ENCODE data around the gene UBE2E3.
"Not testable (repeated sequence)": the region's sequence is repeated elsewhere in the genome, so short reads cannot be mapped to it uniquely, and the experiment has no call there.

The UBE2E3 gene

DNA sequence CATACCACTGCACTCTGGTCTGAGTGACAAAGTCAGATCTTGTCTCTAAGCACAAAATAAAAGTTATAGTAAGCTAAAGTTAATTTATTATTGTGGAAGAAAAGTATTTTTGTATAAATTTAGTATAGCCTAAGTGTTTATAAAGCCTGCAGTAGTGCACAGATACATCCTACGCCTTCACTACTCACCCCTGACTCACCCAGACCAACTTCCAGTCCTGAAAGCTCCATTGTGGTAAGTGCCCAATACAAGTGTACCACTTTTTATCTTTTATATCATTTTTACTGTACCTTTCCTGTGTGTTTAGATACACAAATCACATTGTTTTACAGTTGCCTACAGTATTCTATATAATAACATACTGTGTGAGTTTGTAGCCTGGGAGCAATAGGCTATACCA is 57.5 kb downstream of the UBE2E3 start:
- DNase-seq: no peak

DNA sequence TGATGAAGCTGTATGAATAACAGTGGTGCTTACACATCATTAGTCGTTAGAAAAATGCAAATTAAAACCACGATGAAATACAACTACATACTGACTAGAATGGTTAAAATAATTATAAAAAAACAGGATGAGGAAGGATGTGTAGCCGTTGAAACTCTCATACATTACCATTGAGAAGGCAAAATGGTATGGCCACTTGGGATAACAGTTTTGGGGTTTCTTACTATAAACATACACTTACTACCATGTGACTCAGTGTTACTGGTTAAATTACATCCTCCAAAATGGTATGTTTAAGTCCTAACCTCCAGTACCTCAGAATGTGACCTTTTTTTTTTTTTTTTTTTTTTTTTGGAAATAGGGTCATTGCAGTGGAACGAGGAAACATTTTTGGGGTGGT is 58.4 kb downstream of the UBE2E3 start:
- no peak for DNase-seq

DNA sequence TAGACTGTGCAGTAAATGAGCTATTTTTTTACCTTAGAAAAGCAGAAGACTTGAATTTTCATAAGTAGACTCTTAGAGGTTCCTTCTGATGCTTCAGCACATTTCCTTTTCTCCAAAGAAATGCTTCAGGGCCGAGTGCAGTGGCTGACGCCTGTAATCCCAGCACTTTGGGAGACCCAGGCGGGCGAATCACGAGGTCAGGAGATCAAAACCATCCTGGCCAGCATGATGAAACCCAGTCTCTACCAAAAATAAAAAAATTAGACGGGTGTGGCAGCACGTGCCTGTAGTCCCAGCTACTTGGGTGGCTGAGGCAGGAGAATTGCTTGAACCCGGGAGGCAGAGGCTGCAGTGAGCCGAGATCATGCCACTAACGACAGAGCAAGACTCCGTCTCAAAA is 60.4 kb downstream of the UBE2E3 start:
- not testable (repeated sequence) for DNase-seq

DNA sequence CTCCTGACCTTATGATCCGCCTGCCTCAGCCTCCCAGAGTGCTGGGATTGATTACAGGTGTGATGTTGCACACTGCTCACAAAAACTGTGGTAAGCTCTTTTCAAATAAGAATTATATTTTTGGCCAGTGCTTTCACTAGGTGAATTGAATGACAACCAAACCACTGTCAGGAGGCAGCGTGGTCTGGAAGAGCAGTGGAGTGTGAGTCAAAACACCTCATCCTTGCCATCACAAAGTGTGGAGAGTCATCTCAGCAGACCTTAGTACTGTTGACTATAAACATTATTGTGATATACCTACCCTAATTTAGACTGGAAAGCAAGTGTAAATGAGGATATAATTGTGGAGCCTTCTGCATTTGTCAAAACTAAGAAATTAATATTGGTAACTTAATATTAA is 61.3 kb downstream of the UBE2E3 start:
- no peak for DNase-seq

DNA sequence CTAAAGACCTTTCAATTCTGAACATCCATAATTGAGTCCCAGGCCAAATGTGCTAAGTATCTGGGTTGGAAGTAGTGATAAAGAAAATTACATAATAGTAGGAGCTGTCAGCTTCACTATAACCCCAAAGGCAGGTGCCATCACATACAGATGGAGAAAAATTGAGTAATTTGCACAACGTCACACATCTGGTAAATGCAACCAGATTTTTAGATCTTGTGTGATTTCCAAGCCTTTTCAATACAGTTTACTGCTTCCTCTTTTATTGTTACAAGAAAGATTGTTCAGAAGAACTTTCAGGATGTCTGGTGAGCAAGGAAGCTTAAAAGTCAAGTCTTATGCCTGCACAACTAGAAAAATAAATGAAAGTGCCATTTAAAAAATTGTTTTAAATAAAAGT is 62.3 kb downstream of the UBE2E3 start:
- DNase-seq: no peak

DNA sequence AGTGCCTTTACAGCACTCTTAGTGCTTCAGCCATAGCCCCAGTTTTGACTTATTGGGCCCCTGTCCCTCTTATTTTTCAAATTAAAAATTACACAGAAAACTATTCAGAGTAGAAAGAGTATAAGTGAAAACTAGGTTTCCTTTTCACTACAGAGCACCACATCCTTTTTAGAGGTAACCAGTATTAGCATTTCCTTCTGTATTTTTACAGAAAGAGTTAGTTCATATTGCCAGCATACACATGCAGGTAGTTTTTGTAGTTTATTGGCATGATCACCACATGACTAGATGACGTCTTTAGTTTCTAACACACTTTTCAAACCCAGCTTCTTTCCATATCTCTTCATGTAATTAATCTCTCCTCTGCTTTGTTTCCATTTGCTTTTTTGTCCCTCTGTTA is 66.4 kb downstream of the UBE2E3 start:
- no peak for DNase-seq

DNA sequence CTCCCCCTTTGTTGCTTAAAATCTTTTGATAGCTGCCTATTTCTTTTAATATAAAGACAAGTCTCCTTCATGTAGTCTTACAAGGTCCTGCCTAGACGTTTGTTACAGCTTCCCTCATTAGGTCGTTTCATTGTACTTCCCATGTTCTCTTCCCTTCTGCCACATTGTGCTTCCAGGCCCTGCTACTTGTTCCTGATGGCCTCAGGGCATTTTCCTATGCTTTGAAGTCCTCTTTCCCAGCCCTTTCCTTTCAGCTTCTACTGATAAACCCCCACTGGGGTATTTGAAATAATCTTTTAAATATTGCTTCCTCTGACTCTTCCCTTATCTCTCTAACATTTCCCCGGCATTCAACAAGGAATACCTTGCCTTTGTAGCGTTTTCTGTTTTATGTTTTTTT is 67.4 kb downstream of the UBE2E3 start:
- no peak for DNase-seq

DNA sequence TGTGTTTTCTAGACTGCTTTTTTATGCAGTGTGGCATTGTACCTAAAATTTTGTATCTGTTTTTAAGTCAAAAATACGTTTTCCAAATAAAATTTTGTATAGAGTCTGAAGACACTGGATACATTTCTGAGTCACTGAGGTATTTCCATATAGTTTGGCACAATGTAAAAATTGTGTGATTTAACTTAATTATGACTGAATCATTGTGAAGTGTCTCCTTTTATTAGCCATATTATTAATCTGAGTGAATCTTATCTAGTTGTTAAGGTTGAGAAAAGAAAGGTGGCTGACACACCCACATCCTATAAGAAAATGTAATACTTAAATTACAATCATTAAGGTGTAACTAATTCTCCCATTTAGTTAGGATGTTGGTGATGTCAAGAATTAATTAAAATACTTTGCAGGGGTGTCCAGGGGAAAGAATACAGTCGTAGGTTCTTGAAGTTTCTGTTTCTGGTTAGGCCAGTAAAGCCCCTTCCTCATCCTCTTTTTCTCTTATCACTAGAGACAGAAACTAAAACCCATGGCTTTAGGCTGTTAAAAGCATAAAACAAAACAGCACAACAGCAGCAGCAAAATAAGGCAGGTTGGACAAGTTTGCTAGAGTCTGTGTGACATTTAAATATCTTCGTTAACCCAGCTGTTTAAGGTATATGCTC is 71.6 kb downstream of the UBE2E3 start:
- DNase-seq: no peak

DNA sequence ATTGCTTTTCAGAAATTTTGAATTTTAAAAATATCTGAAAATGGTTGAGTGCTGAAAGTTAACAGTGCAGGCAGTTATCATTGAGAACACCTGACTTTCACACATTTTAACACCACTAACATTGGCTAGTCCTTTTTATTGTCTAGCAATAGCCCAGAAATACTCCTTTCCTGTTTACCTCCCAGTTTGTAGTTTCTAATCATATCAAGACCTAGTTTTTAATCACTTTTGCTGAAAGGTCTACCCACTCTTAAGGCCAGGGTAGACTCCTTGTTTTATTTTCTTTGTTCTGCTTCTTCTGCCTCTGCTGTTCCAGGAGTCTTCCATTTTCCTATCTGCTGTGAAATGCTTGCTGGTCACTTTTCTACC is 72.1 kb downstream of the UBE2E3 start:
- DNase-seq: no peak

DNA sequence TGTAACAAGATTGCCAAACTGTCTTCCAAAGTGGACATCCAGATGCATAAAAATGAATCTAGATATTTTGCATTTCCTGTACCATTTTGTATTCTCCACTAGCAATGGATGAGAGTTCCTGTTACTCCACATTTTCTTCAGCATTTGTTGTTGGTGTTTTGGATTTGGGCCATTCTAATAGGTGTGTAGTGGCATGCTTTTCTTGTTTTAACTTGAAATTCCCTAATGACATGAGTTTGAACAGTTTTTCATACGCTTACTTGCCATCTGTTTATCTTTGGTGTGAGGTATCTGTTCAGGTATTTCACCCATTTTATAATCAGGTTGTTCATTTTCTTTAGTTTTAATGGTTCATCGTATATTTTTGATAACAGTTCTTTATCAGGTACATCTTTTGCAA is 73.9 kb downstream of the UBE2E3 start:
- DNase-seq: no peak

DNA sequence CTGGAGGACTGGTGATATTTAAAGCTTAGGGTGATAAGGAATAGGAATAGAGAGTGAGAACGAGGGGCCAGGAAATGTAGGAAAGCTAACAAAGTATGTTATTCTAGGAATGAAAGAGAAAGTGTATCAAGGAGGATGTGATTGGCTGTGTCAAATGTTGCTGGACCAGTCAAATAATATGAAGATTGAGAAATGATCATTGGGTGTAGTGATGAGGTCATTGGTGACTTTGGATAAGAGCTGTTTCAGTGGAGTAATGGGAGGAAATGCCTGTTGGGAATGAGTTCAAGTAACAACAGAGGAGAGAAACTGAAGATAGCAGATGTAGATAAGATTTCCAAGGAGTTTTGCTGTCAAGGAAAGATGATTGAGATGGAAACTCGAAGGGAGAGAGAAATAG is 74.4 kb downstream of the UBE2E3 start:
- no peak for DNase-seq

DNA sequence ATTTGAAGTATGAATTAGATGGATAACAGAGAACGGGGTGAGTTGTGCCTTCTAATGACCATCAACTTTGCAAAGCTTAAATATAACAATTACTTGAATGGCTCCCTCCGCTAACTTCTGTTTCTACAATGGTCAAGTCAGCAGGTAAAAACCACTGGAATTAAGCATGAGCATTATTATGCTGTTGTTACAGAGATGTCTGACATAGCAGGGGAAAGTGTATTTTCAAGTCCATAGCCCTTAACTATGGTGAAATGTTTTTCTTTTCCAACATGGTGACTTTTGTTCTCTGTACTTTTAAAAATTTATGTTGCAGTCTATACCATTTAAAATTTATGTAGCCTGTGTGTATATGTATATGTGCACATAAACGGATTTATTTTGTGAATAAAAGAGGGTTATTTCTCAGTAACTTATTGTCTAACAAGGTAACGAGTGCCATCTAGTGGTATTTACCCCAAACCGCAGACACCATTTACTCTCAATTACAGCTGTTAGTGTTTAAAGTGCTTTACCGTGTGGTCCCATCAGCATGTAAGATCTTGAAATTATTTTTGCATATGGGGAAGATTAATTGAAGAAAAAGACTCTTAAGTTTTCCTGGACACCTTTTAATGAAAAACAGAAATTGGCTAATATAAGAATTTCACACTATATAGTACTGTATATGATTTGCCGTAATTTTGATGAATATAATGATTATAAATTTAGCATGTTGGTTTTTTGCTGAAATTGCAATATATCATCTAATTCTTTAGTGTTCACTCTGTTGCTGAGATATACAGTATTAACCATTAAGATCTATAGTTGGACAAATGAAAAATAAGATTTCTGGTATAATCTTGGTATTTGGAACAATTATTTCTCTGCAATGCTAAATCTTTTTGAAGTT is 78.2 kb downstream of the UBE2E3 start:
- DNase-seq: peak in 1 of 4 experiments; percentile 0

DNA sequence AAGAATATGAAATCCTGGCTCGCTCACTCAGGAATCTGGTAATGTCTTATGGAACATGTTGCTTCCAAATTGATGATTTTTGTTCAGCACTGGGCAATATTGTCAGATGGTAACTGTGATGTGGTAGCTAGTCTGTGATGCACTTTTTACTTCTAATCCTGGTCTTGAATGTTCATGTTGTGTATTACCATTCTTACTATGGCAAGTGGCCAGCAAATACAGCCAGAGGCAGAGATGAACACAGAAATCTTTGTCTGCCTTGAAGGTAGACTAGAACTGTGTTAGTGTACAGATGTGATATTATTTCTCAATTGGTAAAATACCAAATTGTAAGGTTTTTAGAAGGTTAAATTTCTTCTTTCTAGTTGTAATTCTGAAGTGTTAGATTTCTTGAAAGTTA is 83.3 kb downstream of the UBE2E3 start:
- DNase-seq: no peak

DNA sequence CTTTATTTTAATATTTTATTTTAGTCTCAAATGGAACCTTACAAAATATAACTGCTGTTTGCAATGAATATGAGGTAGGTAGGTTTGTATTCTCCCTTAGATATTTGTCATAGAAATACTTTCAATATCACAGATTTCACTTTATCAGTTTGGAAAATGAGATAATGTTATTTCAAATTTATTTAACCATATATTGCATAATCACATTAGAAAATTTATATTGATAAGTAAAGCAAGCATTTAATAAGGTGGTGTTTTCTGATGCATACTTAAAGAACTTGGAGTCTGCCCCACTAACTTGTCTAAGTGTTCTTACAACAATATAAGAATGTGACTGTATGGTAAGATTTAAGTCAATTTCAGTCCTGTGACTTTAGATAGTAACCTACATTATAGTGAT is 85.1 kb downstream of the UBE2E3 start:
- DNase-seq: no peak

DNA sequence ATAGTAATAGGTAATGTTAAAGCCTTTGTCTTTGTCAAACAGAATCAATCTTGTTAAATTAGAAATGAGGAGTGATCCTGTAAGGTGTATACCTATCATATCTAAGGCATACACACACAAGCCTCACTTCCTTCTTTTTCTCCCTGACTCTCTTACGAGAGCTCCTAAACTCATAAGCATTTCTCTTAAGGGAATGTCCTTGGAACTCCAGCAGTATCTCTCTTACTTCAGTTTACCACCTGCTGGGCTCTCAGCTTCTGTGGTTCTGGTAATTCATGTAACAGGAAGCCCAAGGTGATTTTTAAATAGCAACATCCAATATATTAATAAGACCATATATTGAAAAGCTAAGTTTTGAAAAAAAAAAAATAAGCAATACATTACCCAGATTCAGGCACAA is 85.9 kb downstream of the UBE2E3 start:
- no peak for DNase-seq

DNA sequence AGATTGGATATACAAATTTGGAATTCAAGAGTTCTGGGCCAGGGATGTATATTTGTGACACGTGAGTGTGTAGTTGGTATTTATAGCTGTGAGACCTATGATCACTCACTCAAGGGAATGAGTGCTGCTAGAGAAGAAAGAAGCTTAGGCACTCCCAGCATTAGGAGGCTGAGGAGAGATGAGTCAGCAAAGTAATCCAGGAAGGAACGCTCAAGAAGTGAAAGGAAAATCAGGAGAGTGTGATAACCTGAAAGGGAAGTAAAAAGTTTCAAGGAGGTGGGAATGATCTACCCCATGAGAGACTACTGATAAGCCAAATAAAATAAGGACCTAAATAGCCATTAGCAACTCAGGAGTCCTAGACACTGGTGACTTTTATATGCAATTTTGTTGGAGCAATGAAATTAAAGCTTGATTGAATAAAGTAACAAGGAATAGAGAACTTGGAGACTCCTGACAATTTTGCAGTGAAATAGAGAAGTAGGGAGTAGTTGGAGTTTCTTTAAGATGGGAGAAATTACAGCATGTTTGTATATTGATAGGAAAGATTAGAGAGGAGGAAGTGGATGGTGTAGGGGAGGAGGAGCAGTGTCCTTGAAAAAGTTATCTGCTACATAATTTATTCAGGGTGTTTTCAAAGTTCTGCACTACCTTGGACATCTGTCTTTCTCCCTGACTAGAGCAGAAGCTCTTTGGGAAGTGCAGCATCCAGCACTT is 89.9 kb downstream of the UBE2E3 start:
- DNase-seq: no peak

DNA sequence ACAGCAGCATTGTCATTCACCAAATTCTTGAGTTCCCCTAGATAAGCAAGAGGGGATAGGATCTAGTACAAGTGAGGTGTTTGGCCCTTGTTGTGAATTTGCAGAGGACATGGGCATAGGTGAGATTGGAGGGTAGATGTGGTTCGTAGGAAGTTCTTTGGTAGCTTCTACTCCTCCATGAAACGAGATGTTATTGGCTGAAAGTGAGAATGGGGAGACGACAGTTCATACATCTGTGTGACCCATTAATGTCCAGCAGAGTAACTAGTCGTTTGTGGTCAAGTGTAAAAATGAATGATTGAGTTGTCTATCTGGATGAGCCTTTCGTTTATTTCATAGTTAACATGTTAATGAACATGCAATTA is 90.4 kb downstream of the UBE2E3 start:
- no peak for DNase-seq

DNA sequence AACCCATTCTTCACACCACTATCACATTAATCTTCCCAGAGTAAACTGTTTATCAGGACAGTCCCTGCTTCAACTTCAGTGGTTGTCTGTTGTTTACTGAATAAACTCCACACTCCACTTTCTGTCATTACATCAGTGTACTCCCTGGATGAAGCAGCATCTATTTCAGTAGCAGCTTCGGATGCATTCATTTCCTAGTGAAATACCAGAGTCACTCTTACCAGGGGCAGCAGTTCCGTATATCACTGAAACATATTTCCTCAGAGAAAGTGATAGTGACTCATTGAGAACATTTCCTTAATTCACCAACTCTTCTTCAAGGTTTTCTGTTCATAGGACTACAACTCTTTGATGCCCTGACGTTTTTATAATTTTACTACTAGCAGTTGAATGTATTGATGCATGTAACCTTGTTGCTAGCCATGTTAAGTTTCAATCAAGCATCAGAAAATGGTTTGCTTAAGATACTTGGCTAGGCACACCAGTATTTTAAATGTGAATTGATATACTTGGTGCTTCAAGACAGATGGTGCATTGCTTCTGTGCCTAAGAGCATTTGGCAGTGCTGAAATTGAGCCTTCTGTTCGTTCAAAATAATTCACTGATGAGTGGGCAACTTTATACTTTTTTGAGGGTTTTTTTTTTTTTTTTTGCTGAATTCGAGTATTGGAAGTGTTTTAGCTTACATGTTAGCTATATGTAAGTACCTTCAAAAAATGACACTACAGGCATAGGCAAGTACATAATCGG is 92.3 kb downstream of the UBE2E3 start:
- no peak for DNase-seq

DNA sequence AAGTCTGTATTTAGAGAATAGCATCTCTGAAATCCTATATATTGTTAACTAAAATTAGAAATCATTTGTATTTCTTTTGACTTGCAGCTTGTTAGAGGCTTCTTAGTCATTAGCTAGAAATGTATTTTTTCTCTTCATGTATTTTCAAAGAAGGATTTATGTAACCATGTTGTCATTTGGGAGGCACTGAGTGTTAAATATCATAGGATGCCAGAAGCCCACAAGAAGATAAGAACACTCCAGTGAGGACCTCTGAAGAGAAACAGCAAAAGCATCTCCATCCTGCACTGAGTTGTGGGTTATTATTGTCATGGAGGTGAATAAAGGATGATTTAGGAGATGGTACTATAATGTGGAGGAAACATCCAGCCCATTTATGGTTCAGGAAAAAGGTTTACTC is 93.5 kb downstream of the UBE2E3 start:
- DNase-seq: no peak

DNA sequence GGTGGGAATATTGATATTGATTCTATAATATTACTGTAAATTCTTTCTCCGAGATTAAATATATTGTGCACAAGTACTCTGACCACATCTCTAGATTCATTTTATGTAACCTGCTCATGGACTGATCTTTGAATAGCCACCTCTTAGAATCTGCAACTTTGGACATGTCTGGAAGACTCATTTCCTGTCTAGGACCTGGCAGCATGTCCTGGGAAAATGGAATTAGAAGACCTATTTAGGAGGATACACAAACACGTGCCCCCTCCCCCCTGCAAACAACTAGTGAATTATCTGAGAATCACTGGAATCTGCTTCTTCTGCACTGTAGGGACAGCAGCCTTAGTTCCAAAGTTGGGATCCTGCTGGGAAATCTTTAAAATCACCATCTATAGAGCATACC is 94.1 kb downstream of the UBE2E3 start:
- DNase-seq: no peak

DNA sequence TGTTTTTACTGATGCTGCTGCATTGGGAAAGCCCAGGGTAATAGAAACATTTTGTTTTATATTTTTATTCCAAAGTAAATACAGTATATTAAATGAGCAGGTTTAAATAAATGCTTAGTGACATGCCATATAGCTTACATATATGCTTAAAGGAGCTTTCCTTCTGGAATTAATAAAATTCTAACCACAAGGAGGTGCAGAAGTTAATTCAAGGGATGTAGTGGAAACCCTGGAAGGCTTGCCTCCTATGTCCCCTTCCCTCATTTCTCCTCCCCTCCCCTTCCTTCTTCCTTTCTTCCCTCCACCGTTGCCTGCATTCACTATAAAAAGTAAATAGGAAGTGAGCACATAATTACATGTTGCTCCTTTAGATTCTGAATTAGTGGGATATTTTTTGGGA is 96.3 kb downstream of the UBE2E3 start:
- no peak for DNase-seq

DNA sequence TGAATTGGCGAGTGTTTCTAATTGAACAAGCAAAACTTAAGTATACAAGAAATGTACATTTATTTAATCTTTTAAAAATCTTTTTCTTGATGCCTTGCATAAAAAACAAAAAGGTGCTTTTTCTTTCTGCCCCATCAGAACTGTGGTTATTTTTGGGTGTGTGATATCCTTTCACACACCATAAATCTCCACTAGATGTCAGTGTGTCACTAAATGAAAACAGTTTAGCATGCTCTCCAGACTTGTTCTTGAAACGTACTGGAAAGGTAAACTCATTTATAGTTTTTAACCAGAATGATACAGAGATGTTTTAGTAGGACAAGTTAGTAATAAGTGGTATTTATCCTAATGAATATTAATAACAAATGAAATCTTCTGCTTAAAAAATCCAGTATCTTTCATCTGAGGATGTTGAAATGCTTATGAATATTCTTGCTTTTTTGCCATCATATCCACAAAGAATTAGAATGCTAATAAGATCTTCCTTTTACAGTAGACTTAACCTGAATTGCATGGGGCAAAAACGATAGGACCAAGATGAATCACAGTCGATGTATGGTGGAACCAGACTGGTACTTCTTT is 96.8 kb downstream of the UBE2E3 start:
- peak in 1 of 4 experiments; percentile 4 for DNase-seq

DNA sequence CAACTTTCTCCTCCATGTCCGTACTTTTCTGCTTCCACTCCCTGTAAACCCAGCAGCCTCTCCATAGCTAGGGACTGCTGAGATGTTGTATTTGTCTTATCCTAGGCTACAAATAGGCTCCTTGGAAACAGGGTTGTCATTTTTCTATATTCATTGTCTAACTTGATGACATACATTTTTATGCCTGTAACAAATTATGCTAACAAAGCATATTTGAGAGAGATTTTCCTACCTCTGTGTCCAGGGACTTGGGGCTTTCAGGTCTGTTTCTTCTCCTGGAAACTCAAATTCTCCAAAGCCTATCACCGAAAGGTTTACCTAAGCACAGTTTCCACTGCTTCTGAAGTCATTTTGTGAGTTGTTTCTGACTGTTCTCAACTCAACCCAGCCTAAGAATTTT is 102.7 kb downstream of the UBE2E3 start:
- no peak for DNase-seq
